Measurements from ENCODE around the gene FGF3. TPM values are rescaled to one million over a fixed set of nuclear protein-coding genes. Genes with fewer than 3 reads are reported as not detected.

The FGF3 gene
- total and polyA plus RNA-seq, 8 donors: not detected

DNA sequence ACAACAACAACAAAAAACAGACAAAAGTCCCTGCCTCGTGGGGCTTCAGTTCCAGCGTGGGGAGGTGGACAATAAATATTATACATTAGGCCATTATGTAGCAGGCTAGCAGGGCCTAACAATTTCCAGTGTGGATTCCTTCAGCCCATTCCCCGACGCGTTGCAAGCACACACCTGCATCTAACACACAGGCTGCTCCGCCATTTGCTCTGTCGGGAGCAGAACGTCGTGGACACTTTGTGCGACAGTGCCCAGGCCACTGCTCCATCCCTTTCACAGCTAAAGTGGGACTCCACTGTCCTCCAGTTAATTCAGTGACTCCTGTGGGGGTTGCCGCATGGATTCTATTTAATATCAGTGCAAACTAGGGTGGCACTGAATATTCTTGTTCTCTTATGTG lies 10.9 kb upstream of the FGF3 start:
- DNase-seq: no peak
- TF ChIP-seq EP300 (IDR thresholded peaks at IDR 0.05): no peak
- no peak for TF ChIP-seq POLR2A (IDR thresholded peaks at IDR 0.05)
- no peak for TF ChIP-seq POLR2AphosphoS5 (IDR thresholded peaks at IDR 0.05)
- TF ChIP-seq, protein P1, sequence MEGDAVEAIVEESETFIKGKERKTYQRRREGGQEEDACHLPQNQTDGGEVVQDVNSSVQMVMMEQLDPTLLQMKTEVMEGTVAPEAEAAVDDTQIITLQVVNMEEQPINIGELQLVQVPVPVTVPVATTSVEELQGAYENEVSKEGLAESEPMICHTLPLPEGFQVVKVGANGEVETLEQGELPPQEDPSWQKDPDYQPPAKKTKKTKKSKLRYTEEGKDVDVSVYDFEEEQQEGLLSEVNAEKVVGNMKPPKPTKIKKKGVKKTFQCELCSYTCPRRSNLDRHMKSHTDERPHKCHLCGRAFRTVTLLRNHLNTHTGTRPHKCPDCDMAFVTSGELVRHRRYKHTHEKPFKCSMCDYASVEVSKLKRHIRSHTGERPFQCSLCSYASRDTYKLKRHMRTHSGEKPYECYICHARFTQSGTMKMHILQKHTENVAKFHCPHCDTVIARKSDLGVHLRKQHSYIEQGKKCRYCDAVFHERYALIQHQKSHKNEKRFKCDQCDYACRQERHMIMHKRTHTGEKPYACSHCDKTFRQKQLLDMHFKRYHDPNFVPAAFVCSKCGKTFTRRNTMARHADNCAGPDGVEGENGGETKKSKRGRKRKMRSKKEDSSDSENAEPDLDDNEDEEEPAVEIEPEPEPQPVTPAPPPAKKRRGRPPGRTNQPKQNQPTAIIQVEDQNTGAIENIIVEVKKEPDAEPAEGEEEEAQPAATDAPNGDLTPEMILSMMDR (IDR thresholded peaks at IDR 0.05): no peak

DNA sequence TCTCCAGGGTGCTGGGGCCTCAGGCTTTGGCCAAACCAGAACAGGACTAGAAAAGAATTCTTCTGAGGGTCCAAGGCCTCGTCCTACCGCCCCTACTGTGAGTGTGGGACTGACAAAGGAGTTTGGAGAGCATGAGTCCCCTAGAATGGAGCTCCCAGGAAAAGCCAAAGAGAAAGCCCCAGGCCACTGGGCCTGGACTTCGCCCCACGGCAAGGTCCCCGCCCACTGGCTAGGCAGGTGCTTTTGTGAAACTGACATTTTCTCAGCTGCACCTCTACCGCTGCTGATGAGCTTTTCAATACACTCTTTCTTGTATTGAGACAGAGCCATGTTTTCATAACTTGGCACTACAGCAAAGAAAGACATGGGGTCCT lies 9.7 kb upstream of the FGF3 start:
- H3K27ac ChIP-seq: no peak overlapping the region
- no peaks in the 10 kb centered on the region for H3K4me1 ChIP-seq
- 68 to 81% (median 74%) methylated on average over 6 of the region's 6 CpGs for WGBS, 5 donors
- H3K9me3 ChIP-seq: peaks cover 0 to 9% (median 4%) of the 10 kb centered on the region in 4 donors
- DNase-seq: no peak
- TF ChIP-seq, protein P1 (IDR thresholded peaks at IDR 0.05): no peak
- TF ChIP-seq POLR2A (IDR thresholded peaks at IDR 0.05) (no peak), POLR2AphosphoS5 (IDR thresholded peaks at IDR 0.05) (no peak), EP300 (IDR thresholded peaks at IDR 0.05) (no peak)
- H3K4me3 ChIP-seq: no peak overlapping the region
- no peaks in the 10 kb centered on the region for H3K36me3 ChIP-seq
- intact Hi-C loops (cut with DNase I; ENCODE audit: low total_unique reads): no loop called here
- peaks cover 0 to 63% (median 0%) of the 10 kb centered on the region in 3 donors for H3K27me3 ChIP-seq

More for the DNA sequence above, 10.9 kb upstream of the FGF3 start:
- Histone ChIP-seq H3K4me3 (no peak overlapping the region), H3K4me1 (no peaks in the 10 kb centered on the region), H3K9me3 (peaks cover 0 to 9% (median 4%) of the 10 kb centered on the region in 4 donors), H3K27me3 (peaks cover 0 to 65% (median 9%) of the 10 kb centered on the region in 3 donors), H3K27ac (no peak overlapping the region), H3K36me3 (no peaks in the 10 kb centered on the region)
- 90 to 95% (median 93%) methylated on average over 11 of the region's 11 CpGs for WGBS, 5 donors
- intact Hi-C loops (cut with DNase I; ENCODE audit: low total_unique reads): no loop called here

DNA sequence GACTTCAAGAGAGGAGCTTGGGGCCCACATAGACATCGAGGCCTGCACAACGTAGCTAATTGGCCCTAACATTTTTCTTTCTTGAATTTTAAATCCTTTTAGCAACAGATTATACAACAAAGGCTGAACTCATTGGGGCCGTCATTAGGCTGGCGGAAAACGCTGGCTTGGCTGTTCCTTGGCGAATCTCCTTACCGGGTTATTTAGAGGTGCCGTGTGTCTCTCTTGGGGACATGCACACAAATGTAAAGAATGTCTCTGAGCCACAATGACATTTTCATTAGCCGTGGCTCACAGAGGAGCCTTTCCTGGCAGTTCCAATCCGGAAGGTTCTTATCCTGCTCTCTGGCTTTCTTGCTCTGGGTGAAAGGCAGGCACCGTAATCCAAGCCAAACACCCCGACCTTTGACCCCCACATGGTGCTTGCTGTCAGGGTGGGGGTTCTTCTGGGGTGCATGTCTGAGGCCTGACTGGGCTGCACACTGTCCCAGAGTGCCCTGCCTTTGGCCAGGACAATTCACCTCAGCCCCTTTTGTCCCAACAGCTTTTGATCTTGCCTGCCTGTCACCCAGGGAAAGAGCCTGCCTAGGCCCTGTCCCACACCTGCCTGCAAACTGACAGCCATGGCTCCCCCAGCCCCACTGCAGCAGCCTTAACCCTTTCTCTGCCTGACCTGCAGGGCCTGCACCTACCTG lies 9.2 kb upstream of the FGF3 start:
- H3K9me3 ChIP-seq: peaks cover 0 to 9% (median 4%) of the 10 kb centered on the region in 4 donors
- no peaks in the 10 kb centered on the region for H3K36me3 ChIP-seq
- DNase-seq: no peak
- TF ChIP-seq POLR2AphosphoS5 (IDR thresholded peaks at IDR 0.05): no peak
- no peak for TF ChIP-seq POLR2A (IDR thresholded peaks at IDR 0.05)
- TF ChIP-seq, protein P1 (IDR thresholded peaks at IDR 0.05): no peak
- TF ChIP-seq EP300 (IDR thresholded peaks at IDR 0.05): no peak
- H3K4me3 ChIP-seq: no peak overlapping the region
- H3K27ac ChIP-seq: no peak overlapping the region
- 62 to 75% (median 65%) methylated on average over 10 to 12 of the region's 12 CpGs for WGBS, 5 donors
- no peaks in the 10 kb centered on the region for H3K4me1 ChIP-seq
- intact Hi-C loops (cut with DNase I; ENCODE audit: low total_unique reads): no loop called here
- H3K27me3 ChIP-seq: peaks cover 0 to 63% (median 0%) of the 10 kb centered on the region in 3 donors

DNA sequence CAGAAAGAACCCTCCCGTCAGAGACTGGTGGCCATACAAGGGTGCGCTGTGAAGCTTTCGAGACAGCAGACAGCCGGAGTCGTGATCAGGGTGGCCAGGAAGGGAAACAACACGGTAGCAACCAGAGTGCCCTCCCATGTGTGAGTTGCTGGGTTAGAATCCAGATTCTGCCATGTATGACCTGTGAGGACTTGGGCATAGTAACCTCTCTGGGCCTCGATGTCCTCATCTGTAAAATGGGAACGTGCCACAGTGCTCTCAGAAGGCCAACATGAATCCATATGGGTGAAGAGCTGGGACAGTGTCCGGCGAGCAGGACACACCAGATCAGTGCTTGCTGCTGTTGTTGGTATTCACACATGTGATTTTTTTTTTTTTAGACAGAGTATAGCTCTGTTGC lies 7.6 kb upstream of the FGF3 start:
- intact Hi-C loops (cut with DNase I; ENCODE audit: low total_unique reads): no loop called here
- WGBS, 5 donors: 87 to 95% (median 92%) methylated on average over 10 of the region's 10 CpGs
- Histone ChIP-seq H3K9me3 (peaks cover 0 to 9% (median 4%) of the 10 kb centered on the region in 4 donors), H3K4me3 (no peak overlapping the region), H3K27me3 (peaks cover 0 to 63% (median 9%) of the 10 kb centered on the region in 3 donors), H3K4me1 (no peaks in the 10 kb centered on the region), H3K27ac (no peak overlapping the region), H3K36me3 (no peaks in the 10 kb centered on the region)
- TF ChIP-seq POLR2A (IDR thresholded peaks at IDR 0.05) (no peak), EP300 (IDR thresholded peaks at IDR 0.05) (no peak), POLR2AphosphoS5 (IDR thresholded peaks at IDR 0.05) (no peak)
- TF ChIP-seq, protein P1 (IDR thresholded peaks at IDR 0.05): no peak
- no peak for DNase-seq

Measured in stomach (tissue), 9 donors.